ENCODE data around the gene KCNB1.

The KCNB1 gene

GRCh38 chr20:49519777-49520359, 37.4 kb upstream of the KCNB1 start:
- DNase-seq: no peak
- 0 out of 2 replicates have a peak, but pooled peaks have one; percentile 19 for TF ChIP-seq CTCF (IDR thresholded peaks at IDR 0.05; ENCODE audit: low read depth, low read length)
- no peaks in the 10 kb centered on the region for H3K36me3 ChIP-seq

GRCh38 chr20:49519212-49519712, 36.8 kb upstream of the KCNB1 start:
- no peak for TF ChIP-seq CTCF (IDR thresholded peaks at IDR 0.05; ENCODE audit: low read depth, low read length)
- H3K4me3 ChIP-seq (ENCODE audit: low read depth, low read length): no peak overlapping the region
- no peaks in the 10 kb centered on the region for H3K36me3 ChIP-seq

More at GRCh38 chr20:49519777-49520359, 37.4 kb upstream of the KCNB1 start:
- Histone ChIP-seq H3K4me1 (no peaks in the 10 kb centered on the region), H3K27me3 (no peaks in the 10 kb centered on the region), H3K9me3 (peaks cover 3% of the 10 kb centered on the region; the same call in 1 of the 2 replicates), H3K4me3 (ENCODE audit: low read depth, low read length) (no peak overlapping the region)

DNA sequence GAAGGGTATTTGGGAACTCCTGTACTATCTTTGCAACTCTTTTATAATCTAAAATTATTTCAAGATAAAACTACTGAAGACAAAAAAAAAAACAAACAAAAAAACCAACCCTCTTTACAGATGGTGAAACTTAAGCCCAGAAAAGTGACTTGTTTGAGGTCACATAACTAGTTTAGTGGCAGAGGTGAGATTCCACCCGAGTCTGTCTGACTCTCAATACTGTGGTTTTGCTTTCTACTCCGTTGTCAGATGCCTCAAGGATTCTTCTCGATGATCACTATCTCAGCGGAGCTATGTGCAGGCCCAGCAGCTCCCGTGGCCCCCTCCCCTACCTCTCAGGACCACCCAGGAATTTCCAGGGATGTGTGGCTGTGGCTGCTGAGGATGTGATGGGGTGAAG, 36.1 kb upstream of the KCNB1 start:
- Histone ChIP-seq H3K27me3 (no peaks in the 10 kb centered on the region), H3K9me3 (no peaks in the 10 kb centered on the region), H3K4me3 (ENCODE audit: low read depth, low read length) (no peak overlapping the region), H3K4me1 (no peaks in the 10 kb centered on the region), H3K36me3 (no peaks in the 10 kb centered on the region)
- DNase-seq: no peak
- TF ChIP-seq CTCF (IDR thresholded peaks at IDR 0.05; ENCODE audit: low read depth, low read length): no peak

More at GRCh38 chr20:49519212-49519712, 36.8 kb upstream of the KCNB1 start:
- DNase-seq: no peak
- no peaks in the 10 kb centered on the region for H3K27me3 ChIP-seq
- H3K4me1 ChIP-seq: no peaks in the 10 kb centered on the region
- no peaks in the 10 kb centered on the region for H3K9me3 ChIP-seq

GRCh38 chr20:49517805-49518100, 35.3 kb upstream of the KCNB1 start:
- H3K4me1 ChIP-seq: no peaks in the 10 kb centered on the region
- H3K27me3 ChIP-seq: no peaks in the 10 kb centered on the region
- no peak overlapping the region for H3K4me3 ChIP-seq (ENCODE audit: low read depth, low read length)
- no peaks in the 10 kb centered on the region for H3K36me3 ChIP-seq
- TF ChIP-seq CTCF (IDR thresholded peaks at IDR 0.05; ENCODE audit: low read depth, low read length): no peak
- H3K9me3 ChIP-seq: no peaks in the 10 kb centered on the region
- no peak for DNase-seq

DNA sequence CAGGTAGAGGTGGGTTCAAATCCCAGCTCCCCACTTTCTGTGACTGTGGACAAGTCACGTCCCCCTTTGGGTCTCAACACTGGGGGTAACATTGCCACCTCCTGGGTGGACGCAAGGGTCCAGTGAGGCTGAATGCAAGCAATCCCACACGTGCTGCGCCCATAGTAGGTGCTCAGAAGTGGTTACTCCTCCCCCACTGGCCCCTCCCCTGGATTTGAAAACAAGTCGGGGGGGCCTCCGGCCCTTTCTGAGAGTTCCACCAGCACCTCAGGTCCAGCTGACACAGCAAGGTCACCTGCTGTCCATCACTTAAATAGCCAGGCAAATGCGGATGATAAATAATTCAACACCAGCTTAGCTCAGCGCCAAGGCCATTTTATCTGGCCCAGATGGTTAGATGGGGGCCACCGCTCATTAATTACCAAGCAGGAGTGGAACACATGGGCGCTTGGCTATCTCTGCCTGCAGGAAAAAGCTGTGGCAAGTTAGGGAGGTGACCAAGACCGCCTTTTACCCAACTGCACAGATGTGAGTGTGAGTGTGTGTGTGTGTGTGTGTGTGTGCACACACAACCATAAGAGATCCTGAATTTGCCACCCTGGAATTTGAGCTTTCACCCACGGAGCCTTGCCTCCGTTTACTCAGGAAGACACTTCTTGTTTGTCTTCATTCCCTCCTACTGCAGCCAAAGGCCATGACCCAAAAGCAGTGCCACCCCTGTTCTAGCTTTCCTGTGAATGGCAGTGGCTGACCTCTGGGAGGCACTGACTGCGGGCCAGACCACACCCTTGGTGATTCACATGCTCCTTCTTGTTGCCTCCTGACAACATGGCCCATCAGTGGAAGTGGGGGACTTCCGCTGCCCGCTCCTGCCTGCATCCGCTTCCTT, 34.7 kb upstream of the KCNB1 start:
- no peaks in the 10 kb centered on the region for H3K27me3 ChIP-seq

More for the DNA sequence above, 34.7 kb upstream of the KCNB1 start:
- no peak for TF ChIP-seq CTCF (IDR thresholded peaks at IDR 0.05; ENCODE audit: low read depth, low read length)
- no peak for DNase-seq
- Histone ChIP-seq H3K9me3 (no peaks in the 10 kb centered on the region), H3K4me3 (ENCODE audit: low read depth, low read length) (no peak overlapping the region), H3K36me3 (no peaks in the 10 kb centered on the region), H3K4me1 (no peaks in the 10 kb centered on the region)
